Esophagus squamous epithelium (tissue), 5 donors: ENCODE data around the gene GFRA1. TPM values are rescaled to one million over a fixed set of nuclear protein-coding genes. Genes with fewer than 3 reads are reported as not detected.

Experiments used
- DNase-seq: peaks from one replicate; lab custom pipeline; 2025; lab: John Stamatoyannopoulos, UW
- H3K27ac ChIP-seq, 4 donors: fragments of 200-600 bp; sonication (generic); one replicate each; pipeline ENCODE4 v1.5.1; 2016 to 2019; ENCODE audit warnings: mild to moderate bottlenecking in 1 of 4
- H3K27me3 ChIP-seq, 4 donors: fragments of 200-600 bp; sonication (generic); 1 replicate in 3 of 4; 2 replicates in 1 of 4; pipeline versions ENCODE4 v1.5.1 to v1.6.0; 2017 to 2021; ENCODE audit warnings: antibody characterized with exemption in 1 of 4
- H3K36me3 ChIP-seq, 3 donors: fragments of 200-600 bp; sonication (generic); one replicate each; pipeline ENCODE4 v1.5.1; 2016 to 2019
- H3K4me1 ChIP-seq, 3 donors: fragments of 200-600 bp; sonication (generic); one replicate each; pipeline ENCODE4 v1.5.1; 2017 to 2019
- H3K4me3 ChIP-seq, 4 donors: fragments of 200-600 bp; sonication (generic); 1 replicate in 3 of 4; 2 replicates in 1 of 4; pipeline ENCODE4 v1.5.1; 2016 to 2019; ENCODE audit warnings: mild to moderate bottlenecking in 2 of 4, moderate library complexity in 1 of 4
- H3K9me3 ChIP-seq, 3 donors: fragments of 200-600 bp; sonication (generic); one replicate each; pipeline ENCODE4 v1.5.1; 2016 to 2019
- CTCF ChIP-seq, 6 experiments: fragments of 450-650 bp in 4 of 6; fragments of 200-600 bp in 2 of 6; sonication (generic) in 2 of 6; IDR thresholded peaks; one replicate each; pipeline ENCODE4 v1.5.1; 2016 to 2019; ENCODE audit warnings: antibody characterized with exemption in 6 of 6, mild to moderate bottlenecking in 4 of 6, moderate library complexity in 4 of 6
- POLR2A ChIP-seq, 4 donors: fragments of 450-650 bp; IDR thresholded peaks; one replicate each; pipeline ENCODE4 v1.6.1; 2017; ENCODE audit warnings: antibody characterized with exemption in 4 of 4, mild to moderate bottlenecking in 4 of 4, moderate library complexity in 3 of 4
- WGBS, 2 donors: methylation state at CpG; one replicate each; pipeline ENCODE4 v1.1.5; 2018; 5-methylcytosine and 5-hydroxymethylcytosine counted together
- intact Hi-C: fragments of 100-400 bp; cut with DNase I; formaldehyde crosslinking; loops from one replicate; pipeline ENCODE4 v1.15.0; 2022
- total RNA-seq, 4 donors: library from RNA; depleted of rRNA; stranded (reverse); fragments of >200 nt; gene quantifications; one replicate each; pipeline ENCODE4 v1.1.0, GENCODE V29; 2016
- donor health status: DM: yes; HTN: yes; CAD: no.

The GFRA1 gene
- total RNA-seq, 4 donors from 2014 or later, result 1.0 to 79.9 (median 4.2) TPM

DNA sequence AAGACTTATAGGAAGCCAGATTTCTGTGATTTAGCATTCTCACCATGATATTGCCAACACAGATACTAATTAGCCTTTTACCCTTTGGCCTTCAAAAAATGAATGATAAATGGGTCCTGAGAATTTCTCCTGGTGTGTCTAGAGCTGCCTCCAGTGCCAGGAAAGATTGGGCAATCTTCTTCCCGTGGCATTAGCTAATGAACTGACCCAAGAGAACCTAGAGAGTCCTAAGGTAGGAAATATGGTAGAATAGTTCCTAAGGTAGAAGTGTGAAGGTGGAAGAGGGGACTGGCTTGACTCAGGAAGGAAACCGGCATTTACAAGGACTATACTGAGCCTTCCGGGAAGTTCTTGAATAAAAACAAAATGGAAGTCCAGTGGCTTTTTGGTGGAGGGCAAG, 133.1 kb downstream of the GFRA1 start:
- H3K27ac ChIP-seq, result no peak overlapping the region
- no peaks in the 10 kb centered on the region for H3K27me3 ChIP-seq
- no peaks in the 10 kb centered on the region for H3K4me1 ChIP-seq
- TF ChIP-seq CTCF (IDR thresholded peaks at IDR 0.05) (no peak), POLR2A (IDR thresholded peaks at IDR 0.05) (no peak)
- no peak for DNase-seq
- H3K36me3 ChIP-seq, result no peaks in the 10 kb centered on the region
- H3K4me3 ChIP-seq, result no peak overlapping the region
- no peaks in the 10 kb centered on the region for H3K9me3 ChIP-seq
- 61 to 67% methylated on average over 3 of the region's 3 CpGs for WGBS, 2 donors
- intact Hi-C loops, result no loop called here

- DNase-seq, result no peak
- intact Hi-C loops, result no loop called here
- H3K36me3 ChIP-seq, result no peaks in the 10 kb centered on the region
- no peaks in the 10 kb centered on the region for H3K27me3 ChIP-seq
- H3K4me1 ChIP-seq, result no peaks in the 10 kb centered on the region
- WGBS, 2 donors, result 25 to 51% methylated on average over 4 of the region's 4 CpGs
- H3K9me3 ChIP-seq, result no peaks in the 10 kb centered on the region
- TF ChIP-seq POLR2A (IDR thresholded peaks at IDR 0.05) (no peak), CTCF (IDR thresholded peaks at IDR 0.05) (no peak)
- no peak overlapping the region for H3K27ac ChIP-seq
- no peak overlapping the region for H3K4me3 ChIP-seq
Measured at GRCh38 chr10:116138897-116139296, 134.1 kb downstream of the GFRA1 start.

- H3K27me3 ChIP-seq, result no peaks in the 10 kb centered on the region
- no peak overlapping the region for H3K4me3 ChIP-seq
- H3K9me3 ChIP-seq, result no peaks in the 10 kb centered on the region
- no peaks in the 10 kb centered on the region for H3K4me1 ChIP-seq
- no peaks in the 10 kb centered on the region for H3K36me3 ChIP-seq
- TF ChIP-seq POLR2A (IDR thresholded peaks at IDR 0.05) (no peak), CTCF (IDR thresholded peaks at IDR 0.05) (no peak)
- intact Hi-C loops, result no loop called here
- no peak overlapping the region for H3K27ac ChIP-seq
- 75 to 86% methylated on average over 4 of the region's 4 CpGs for WGBS, 2 donors
- no peak for DNase-seq
Measured at GRCh38 chr10:116136261-116136660, 136.7 kb downstream of the GFRA1 start.

DNA sequence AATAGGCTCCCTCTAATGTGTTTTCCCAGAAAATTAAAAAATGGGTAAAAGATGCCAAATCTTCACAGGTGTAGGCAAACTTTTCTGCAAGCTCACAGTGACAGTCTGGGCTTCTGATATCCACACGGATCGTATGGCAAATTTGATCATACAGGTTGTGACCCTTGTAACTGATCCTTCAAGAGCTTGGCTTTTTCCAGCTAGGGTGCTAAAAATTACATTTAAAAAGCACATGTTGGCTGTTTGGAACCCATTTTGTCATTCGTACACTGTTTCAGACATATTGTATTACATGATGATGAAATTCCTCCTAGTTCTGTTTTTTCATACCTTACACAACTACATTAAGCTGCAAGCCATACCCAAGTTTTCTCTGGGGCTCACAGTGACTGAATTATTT, 138.7 kb downstream of the GFRA1 start:
- TF ChIP-seq CTCF (IDR thresholded peaks at IDR 0.05) (no peak), POLR2A (IDR thresholded peaks at IDR 0.05) (no peak)
- DNase-seq, result no peak
- no peaks in the 10 kb centered on the region for H3K27me3 ChIP-seq
- intact Hi-C loops, result no loop called here
- H3K4me3 ChIP-seq, result no peak overlapping the region
- no peak overlapping the region for H3K27ac ChIP-seq
- WGBS, 2 donors, result 58 to 71% methylated on average over 3 of the region's 3 CpGs
- peaks cover 0 to 4% (median 0%) of the 10 kb centered on the region in 3 donors for H3K9me3 ChIP-seq
- no peaks in the 10 kb centered on the region for H3K36me3 ChIP-seq
- H3K4me1 ChIP-seq, result no peaks in the 10 kb centered on the region

DNA sequence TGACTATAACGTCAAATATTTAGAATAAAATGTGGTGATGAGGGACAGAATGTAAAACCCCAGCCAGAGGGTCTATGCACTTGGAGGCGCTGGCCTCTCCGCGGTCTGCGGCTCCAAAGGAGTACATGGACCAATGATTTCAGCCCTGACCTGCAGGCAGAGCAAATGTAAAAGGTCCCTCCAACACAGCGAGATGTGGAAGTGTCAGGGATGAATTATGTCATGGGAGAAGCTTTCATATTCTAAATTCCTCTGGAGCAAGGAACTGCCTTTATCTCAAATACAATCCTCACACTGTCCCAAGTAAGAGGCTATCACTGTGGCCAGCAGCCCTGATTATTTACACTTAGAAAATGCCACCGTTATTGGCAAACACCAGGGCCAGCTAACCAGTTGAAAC, 139.4 kb downstream of the GFRA1 start:
- Histone ChIP-seq H3K9me3 (peaks cover 0 to 4% (median 0%) of the 10 kb centered on the region in 3 donors), H3K36me3 (no peaks in the 10 kb centered on the region), H3K27me3 (no peaks in the 10 kb centered on the region), H3K27ac (no peak overlapping the region), H3K4me3 (no peak overlapping the region), H3K4me1 (no peaks in the 10 kb centered on the region)
- no peak for DNase-seq
- 59 to 76% methylated on average over 6 of the region's 7 CpGs for WGBS, 2 donors
- TF ChIP-seq POLR2A (IDR thresholded peaks at IDR 0.05) (no peak), CTCF (IDR thresholded peaks at IDR 0.05) (no peak)
- intact Hi-C loops, result no loop called here
